NCI-H1417 (cell line): ENCODE measurements around the gene KIF2C.
"Not testable (repeated sequence)": the region's sequence is repeated elsewhere in the genome, so short reads cannot be mapped to it uniquely, and the experiment has no call there.

ENCODE experiments used
- DNase-seq, 3 experiments: peaks; one replicate each; lab custom pipeline; 2025; lab: John Stamatoyannopoulos, UW

KIF2C gene

DNA sequence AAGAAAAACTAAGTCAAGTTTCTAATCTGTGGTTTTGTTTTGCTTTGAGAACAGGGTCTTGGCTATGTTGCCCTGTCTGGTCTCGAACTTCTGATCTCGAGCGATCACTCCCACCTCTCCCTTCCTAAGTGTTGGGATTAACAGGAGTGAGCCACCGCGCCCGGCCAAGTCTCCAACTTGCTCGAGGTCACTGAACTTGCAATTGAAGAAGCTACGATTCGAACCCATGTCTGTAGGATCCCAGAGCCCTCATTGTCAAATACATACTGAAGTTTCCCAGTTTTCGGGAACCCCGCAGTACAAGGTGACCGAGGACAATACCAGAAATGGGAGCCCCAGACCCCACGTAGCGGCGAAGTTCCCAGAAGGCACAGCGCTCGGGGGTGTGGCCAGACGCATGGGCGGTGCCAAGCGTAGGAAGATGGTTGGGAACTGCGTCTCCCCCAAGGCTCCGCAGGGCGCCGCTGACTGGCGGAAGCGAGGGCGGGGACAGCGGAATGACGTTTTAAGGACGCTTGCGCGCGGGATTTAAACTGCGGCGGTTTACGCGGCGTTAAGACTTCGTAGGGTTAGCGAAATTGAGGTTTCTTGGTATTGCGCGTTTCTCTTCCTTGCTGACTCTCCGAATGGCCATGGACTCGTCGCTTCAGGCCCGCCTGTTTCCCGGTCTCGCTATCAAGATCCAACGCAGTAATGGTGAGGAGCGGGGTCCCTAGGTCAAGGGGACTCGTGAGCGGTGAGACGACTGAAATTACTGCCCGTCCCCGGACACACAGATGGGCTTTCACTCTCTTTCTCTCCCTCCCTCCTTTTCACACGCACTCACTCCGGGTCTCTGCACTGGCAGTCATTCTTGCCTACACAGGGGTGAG, at the start of gene KIF2C:
Gene KIF2C, plus strand, starts transcription at position 531 of the 872 bp plus-strand sequence. Its CDS starts 96 bp downstream, at position 627.
- DNase-seq, result peak; percentile 96 to 98 (median 98)

DNA sequence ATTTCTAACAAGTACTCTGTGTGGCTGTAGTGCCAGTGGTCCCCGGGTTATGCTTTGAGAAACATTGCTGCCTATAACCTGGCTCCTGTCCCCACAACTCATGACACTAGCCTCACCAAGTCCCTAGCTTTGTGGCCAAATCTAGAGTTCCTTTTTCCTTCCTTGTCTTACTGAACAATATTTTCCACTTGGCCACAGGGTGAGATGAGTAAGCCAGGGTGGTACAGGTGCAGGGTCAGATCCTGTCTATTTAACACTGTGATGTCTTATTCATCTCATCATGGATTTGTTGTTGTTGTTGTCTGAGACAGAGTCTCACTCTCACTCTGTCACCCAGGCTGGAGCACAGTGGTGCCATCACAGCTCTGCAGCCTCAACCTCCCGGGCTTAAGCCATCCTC, 46.5 kb upstream of the KIF2C start:
- DNase-seq, result no peak

GRCh38 chr1:44693900-44694299, 45.7 kb upstream of the KIF2C start:
- no peak for DNase-seq

DNA sequence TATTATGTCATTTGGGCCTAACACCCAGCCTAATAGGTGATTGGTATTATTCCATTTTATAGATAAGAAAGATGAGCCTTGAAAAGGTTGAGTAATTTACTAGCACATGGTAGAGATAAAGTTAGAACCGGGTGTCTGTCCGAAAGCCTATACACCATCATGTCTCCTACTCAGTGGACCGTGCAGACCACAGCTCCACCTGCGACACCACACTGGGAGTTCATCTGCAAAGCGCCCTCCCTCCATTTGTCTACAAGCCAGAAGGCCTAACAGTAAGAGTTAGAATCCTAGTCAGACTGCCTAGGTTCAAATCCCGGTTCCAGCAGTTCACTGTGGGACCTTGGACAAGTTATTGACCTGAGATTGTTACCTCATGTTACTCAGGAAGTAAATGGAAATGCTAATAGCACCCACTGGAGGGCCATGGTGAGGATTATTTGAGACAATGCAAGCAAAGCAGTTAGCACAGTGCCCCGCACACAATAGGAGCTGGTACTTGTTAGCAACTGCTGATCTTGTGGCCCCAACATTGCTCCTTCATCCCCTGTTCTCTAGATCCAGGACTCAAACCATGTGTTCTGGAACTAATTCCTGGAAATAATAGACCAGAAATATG, 44.7 kb upstream of the KIF2C start:
- no peak for DNase-seq

GRCh38 chr1:44695671-44696070, 44.0 kb upstream of the KIF2C start:
- no peak for DNase-seq

GRCh38 chr1:44696101-44696500, 43.5 kb upstream of the KIF2C start:
- DNase-seq, result peak in 1 of 3 experiments; percentile 50

DNA sequence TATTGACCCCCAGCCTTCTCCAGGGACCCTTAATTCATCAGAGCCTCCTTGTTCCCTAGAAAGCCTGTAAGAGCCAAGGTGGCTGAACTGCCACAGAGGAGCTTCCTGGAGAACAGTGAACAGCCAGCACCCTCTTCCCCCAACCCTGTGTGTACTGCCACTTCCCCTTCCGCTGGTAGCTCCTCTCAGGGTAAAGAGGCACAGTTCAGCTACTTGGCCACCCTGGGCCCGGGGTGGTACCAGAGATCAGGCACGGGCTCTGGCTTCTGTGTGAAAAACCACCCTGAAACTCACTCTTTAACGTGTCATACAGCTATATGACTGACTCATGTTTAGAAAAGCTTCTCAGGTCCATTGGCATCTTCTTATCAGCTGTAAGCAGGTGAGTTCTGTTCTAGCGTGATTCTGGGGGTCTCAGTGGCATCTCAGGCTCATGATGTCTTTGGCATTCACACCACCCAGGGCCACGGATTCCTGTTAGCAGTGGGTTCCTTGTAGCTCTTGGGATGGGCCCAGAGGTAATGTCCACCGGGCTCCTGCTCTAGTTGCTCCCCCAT, 42.8 kb upstream of the KIF2C start:
- DNase-seq, result no peak

DNA sequence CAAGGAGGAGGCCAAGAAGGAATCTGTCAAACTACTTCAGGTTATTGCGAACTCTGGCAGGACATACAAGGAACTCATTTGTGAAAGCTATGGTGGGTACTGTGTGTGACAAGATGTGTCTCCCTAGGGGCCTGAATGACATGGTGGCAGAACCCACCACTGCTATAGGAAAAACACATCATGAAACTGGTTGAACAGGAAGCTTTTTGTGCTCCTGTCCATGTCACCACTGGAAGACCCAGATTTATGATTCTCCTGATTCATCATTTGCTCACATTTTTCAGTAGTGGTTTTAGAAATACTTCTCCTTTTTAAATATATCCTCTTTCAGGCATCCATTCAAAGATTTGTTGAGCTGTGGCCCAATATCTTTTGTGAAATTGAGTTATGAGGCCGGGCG, 41.5 kb upstream of the KIF2C start:
- no peak for DNase-seq

DNA sequence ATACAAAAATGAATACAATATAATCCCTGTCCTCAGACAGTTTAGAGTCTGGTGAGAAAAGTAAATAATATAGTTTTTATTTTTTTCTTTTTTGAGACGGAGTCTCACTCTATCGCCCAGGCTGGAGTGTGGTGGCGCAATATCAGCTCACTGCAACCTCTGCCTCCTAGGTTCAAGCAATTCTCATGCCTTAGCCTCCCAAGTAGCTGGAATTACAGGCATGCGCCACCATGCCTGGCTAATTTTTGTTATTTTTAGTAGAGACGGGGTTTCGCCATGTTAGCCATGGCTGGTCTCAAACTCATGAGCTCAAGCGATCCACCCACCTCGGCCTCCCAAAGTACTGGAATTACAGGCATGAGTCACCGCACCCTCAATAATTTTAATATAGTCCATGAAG, 40.3 kb upstream of the KIF2C start:
- not testable (repeated sequence) for DNase-seq

DNA sequence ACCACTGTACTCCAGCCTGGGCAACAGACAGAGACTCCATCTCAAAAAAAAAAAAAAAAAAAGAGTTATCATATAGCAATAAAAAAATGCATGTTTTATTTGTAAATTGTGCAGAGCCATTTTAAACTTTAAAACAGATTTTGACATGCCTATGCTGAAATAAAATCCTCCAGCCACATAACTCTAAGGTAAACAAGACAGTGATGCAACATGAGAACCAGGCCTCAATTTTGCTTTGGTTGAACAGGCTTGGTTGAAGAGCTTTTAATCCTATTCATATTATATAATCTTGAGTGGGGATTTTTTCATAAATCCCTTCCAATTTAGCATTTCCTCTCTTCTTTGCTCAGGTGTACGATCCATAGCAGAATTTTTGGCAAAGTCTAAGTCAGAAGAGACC, 39.1 kb upstream of the KIF2C start:
- DNase-seq, result no peak

- no peak for DNase-seq
Measured at GRCh38 chr1:44701141-44701573, 38.5 kb upstream of the KIF2C start.

DNA sequence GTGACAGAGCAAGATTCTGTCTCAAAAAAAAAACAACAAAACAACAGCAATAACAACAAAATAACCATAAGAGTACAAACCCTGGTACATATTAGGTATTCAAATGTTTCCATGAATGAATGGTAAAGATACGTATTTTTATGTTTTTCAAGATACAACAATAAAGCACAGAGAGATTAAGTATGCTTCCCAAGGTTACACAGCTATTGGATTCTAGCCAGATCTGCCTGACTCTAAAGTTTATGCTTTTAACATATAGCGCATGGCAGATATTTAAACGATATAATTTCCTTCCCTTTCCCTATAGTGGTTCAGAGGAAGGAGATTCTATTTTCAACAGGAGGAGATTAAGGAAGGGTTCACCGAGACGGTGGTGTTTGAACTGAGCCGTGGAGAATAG, 34.2 kb upstream of the KIF2C start:
- DNase-seq, result no peak

GRCh38 chr1:44705938-44706337, 33.7 kb upstream of the KIF2C start:
- peak in 1 of 3 experiments; percentile 46 for DNase-seq

DNA sequence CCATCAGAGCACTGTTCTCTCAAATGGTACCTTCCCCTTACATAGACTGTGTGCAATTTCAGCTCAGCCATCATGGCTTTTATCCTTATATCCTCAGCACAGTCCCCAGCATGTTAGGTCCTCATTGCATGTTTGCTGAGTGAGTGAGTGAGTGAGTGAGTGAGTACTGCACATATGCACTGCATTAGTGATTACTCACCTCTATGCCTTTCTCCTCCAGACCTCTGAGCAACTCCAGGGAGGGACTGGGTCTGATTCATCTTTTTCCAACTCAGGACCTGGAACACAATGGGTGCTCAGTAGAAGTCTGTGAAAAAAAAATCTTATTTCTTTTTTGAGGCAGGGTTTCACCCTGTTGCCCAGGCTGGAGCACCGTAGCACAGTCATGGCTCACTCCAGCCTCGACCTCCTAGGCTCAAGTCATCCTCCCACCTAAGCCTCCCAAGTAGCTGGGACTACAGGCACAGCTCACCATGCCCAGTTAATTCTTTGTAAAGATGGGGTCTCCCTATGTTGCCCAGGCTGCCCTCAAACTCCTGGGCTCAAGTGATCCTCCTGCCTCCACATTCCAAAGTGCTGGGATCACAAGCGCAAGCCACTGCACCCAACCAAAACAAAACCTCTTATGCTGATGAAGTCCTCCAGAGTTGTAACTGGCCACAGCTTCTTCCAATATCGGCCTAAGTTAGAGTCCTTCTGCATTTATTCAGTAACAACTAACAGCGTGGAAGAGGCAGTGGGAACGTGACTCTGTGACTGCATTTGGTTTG, 32.3 kb upstream of the KIF2C start:
- DNase-seq, result no peak

- peak in 1 of 3 experiments; percentile 3 for DNase-seq
Measured at GRCh38 chr1:44707959-44708831, 31.4 kb upstream of the KIF2C start.

DNA sequence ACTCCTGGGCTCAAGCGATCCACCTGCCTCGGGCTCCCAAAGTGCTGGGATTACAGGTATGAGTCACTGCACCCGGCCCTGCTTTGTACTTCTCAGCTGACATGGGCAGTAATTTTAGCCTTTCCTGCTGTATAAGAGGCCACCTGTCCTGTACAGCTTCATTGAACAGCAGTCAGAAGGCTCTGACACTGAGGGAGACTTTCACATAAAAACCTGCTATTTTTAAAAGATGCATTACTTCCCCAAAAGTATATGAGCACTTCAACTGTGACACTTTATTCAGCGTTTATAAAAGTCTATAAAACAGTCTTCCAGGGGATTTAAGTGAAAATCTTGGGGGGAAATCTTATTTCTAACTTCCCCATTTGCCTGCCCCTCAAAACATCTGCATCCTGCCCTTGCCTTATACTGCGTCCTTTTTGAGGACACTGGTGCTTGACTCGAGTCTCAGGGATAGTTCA, 26.3 kb upstream of the KIF2C start:
- DNase-seq, result peak in 2 of 3 experiments; percentile 39 to 67

GRCh38 chr1:44714532-44714931, 25.1 kb upstream of the KIF2C start:
- no peak for DNase-seq

DNA sequence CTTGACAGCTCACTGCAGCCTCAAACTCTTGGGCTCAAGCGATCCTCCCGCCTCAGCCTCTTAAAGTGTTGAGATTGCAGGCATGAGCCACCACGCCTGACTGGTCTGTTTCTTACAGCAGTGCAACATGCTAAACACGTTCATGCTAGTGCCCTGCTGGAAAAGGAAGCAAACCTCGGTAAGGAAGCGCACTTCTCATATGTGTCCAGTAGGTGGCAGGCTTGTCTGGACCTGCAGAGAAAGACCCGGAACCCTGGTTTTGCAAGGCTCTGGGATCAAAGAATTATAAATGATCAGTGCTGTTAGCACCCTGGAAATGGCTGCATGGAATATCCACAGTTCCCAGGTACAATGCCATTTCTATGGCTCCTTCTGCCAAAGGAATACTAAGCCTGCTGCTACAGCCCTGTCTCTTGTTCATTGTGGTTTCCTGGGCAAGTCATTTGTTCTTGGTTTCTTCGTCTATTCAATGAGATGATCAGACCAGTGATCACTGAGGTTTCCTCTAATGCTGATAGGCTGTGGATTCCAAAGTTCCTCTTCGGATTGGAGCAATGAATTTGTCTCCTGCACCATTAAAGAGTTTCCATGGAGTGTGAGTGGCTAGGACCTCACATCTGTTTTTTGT, 24.6 kb upstream of the KIF2C start:
- DNase-seq, result peak; percentile 57 to 81 (median 66)

DNA sequence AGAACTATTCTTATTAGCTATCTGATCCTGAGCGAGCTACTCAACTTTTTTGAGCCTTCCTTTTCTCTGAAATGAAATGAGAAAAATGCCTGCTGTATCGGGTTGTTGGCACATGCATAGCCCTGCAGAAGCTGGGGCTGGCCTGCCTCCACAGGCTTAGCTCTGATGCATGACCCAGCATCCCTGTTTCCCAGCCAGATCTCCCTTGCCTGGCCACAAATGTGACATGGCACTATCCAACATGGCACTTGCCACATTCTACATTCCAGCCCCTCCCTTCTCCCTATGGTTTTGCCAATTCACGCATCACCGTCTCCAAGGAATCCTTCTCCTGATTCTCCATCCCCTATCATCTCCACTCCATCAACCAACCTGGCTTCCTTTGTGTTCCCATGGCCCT, 22.5 kb upstream of the KIF2C start:
- no peak for DNase-seq

- no peak for DNase-seq
Measured at GRCh38 chr1:44717653-44718052, 22.0 kb upstream of the KIF2C start.

- DNase-seq, result no peak
Measured at GRCh38 chr1:44718091-44718490, 21.5 kb upstream of the KIF2C start.
